Endothelial cell (in vitro differentiated cells): ENCODE data around the gene DAGLA. TPM values are rescaled to one million over a fixed set of nuclear protein-coding genes. Genes with fewer than 3 reads are reported as not detected.
A peak's percentile ranks its signal among the peaks of the same experiment; 100 is the strongest.

Experiments used
- DNase-seq: peaks from one replicate; pipeline ENCODE4 v3.0.0; 2021; ENCODE audit warnings: low spot score
- H3K27ac Mint-ChIP-seq: one replicate; pipeline ENCODE4 v1.8.0; 2021; ENCODE audit warnings: mixed read lengths, inconsistent platforms; ENCODE audit not compliant: unreplicated experiment
- H3K27me3 Mint-ChIP-seq: one replicate; pipeline ENCODE4 v1.8.0; 2021; ENCODE audit warnings: mild to moderate bottlenecking, moderate library complexity, mixed read lengths, inconsistent platforms; ENCODE audit not compliant: unreplicated experiment
- H3K36me3 Mint-ChIP-seq: one replicate; pipeline ENCODE4 v1.8.0; 2021; ENCODE audit warnings: mild to moderate bottlenecking, low read depth, mixed read lengths, inconsistent platforms; ENCODE audit not compliant: unreplicated experiment
- H3K4me1 Mint-ChIP-seq: one replicate; pipeline ENCODE4 v1.8.0; 2021; ENCODE audit warnings: mild to moderate bottlenecking, mixed read lengths, inconsistent platforms; ENCODE audit not compliant: unreplicated experiment
- H3K4me3 Mint-ChIP-seq: one replicate; pipeline ENCODE4 v1.8.0; 2021; ENCODE audit warnings: mild to moderate bottlenecking, mixed read lengths, inconsistent platforms; ENCODE audit not compliant: unreplicated experiment
- H3K9me3 Mint-ChIP-seq: one replicate; pipeline ENCODE4 v1.8.0; 2021; ENCODE audit warnings: mixed read lengths, inconsistent platforms; ENCODE audit not compliant: unreplicated experiment
- total RNA-seq: library from RNA; stranded (reverse); fragmentation: NEBNext Ultra II Directional; extraction: Animal tissue kit (Norgen Biotek cat#: 25700); gene quantifications from one replicate; pipeline ENCODE4 v1.2.1, GENCODE V29; 2021; ENCODE audit not compliant: unreplicated experiment
- TF ChIP-seq, protein P1 (sequence below): fragments of 200-600 bp; sonication (generic); IDR thresholded peaks from one replicate; pipeline ENCODE4 v1.5.0; 2021; ENCODE audit warnings: antibody characterized with exemption; ENCODE audit not compliant: unreplicated experiment

DAGLA gene
- total RNA-seq, 1 donor from 2014 or later = 3.2 TPM

GRCh38 chr11:61683961-61684869, 4.0 kb downstream of the DAGLA start:
- H3K4me3 Mint-ChIP-seq = no peak overlapping the region
- TF ChIP-seq, protein P1, sequence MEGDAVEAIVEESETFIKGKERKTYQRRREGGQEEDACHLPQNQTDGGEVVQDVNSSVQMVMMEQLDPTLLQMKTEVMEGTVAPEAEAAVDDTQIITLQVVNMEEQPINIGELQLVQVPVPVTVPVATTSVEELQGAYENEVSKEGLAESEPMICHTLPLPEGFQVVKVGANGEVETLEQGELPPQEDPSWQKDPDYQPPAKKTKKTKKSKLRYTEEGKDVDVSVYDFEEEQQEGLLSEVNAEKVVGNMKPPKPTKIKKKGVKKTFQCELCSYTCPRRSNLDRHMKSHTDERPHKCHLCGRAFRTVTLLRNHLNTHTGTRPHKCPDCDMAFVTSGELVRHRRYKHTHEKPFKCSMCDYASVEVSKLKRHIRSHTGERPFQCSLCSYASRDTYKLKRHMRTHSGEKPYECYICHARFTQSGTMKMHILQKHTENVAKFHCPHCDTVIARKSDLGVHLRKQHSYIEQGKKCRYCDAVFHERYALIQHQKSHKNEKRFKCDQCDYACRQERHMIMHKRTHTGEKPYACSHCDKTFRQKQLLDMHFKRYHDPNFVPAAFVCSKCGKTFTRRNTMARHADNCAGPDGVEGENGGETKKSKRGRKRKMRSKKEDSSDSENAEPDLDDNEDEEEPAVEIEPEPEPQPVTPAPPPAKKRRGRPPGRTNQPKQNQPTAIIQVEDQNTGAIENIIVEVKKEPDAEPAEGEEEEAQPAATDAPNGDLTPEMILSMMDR = no peak
- H3K27ac Mint-ChIP-seq = no peak overlapping the region
- no peak for DNase-seq
- peaks cover 17% of the 10 kb centered on the region for H3K4me1 Mint-ChIP-seq
- H3K27me3 Mint-ChIP-seq = peaks cover 4% of the 10 kb centered on the region
- H3K9me3 Mint-ChIP-seq = no peaks in the 10 kb centered on the region
- H3K36me3 Mint-ChIP-seq = peaks cover 9% of the 10 kb centered on the region

GRCh38 chr11:61684870-61685616, 4.9 kb downstream of the DAGLA start:
- H3K27me3 Mint-ChIP-seq = peaks cover 5% of the 10 kb centered on the region
- DNase-seq = no peak
- no peak overlapping the region for H3K4me3 Mint-ChIP-seq
- no peaks in the 10 kb centered on the region for H3K9me3 Mint-ChIP-seq
- H3K36me3 Mint-ChIP-seq = peaks cover 9% of the 10 kb centered on the region
- peaks cover 22% of the 10 kb centered on the region for H3K4me1 Mint-ChIP-seq
- no peak overlapping the region for H3K27ac Mint-ChIP-seq
- TF ChIP-seq, protein P1 = no peak

- Mint-ChIP-seq H3K36me3 (peaks cover 9% of the 10 kb centered on the region), H3K27ac (no peak overlapping the region), H3K27me3 (peaks cover 5% of the 10 kb centered on the region), H3K4me1 (peaks cover 25% of the 10 kb centered on the region), H3K9me3 (no peaks in the 10 kb centered on the region), H3K4me3 (no peak overlapping the region)
- no peak for DNase-seq
- TF ChIP-seq, protein P1 = no peak
Measured at GRCh38 chr11:61685617-61685967, 5.4 kb downstream of the DAGLA start.

DNA sequence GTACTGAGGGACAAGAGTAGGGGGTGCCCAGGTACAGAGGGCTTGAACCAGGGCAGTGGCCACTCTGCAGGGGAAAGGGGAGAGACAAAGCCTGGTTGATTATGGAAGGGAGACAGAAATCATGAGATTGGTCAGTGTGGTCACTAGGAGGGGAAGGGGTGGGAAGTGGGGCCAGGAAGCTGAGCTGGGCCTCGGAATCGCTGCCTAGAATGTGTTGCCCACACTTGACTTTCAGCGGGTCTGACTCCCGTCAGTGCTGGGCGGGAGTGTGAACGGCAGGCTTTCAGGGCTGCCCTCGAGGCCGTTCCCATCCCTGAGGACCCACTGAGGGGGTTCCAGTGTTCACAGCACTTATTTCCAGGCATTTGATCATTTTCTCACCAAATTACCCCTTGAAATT, 5.9 kb downstream of the DAGLA start:
- DNase-seq = no peak
- H3K9me3 Mint-ChIP-seq = no peaks in the 10 kb centered on the region
- peaks cover 6% of the 10 kb centered on the region for H3K36me3 Mint-ChIP-seq
- H3K4me3 Mint-ChIP-seq = no peak overlapping the region
- TF ChIP-seq, protein P1 = no peak
- peaks cover 25% of the 10 kb centered on the region for H3K4me1 Mint-ChIP-seq
- H3K27me3 Mint-ChIP-seq = peaks cover 2% of the 10 kb centered on the region
- H3K27ac Mint-ChIP-seq = peak overlapping the region; percentile 24

DNA sequence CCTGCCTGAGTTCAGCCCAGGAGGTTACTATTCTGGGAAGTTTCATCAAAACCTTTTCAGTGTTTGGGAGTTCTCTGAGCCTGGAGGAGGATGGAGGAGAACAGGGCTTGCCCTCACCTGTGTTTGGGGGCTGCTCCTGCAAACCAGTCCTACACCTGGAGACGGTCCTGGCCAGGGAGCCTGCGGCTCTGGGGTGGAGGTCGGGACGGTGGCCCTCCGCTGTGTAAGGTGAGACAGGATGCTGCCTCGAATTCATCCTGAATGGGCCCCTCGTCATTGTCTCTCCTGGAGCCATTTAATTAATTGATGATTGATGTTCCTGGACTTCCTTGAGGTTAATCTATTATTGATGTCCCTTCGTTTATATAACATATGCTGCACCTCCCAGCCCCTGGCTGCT, 6.3 kb downstream of the DAGLA start:
- H3K9me3 Mint-ChIP-seq = no peaks in the 10 kb centered on the region
- peaks cover 2% of the 10 kb centered on the region for H3K27me3 Mint-ChIP-seq
- DNase-seq = no peak
- TF ChIP-seq, protein P1 = no peak
- peaks cover 27% of the 10 kb centered on the region for H3K4me1 Mint-ChIP-seq
- no peak overlapping the region for H3K27ac Mint-ChIP-seq
- H3K4me3 Mint-ChIP-seq = no peak overlapping the region
- peaks cover 6% of the 10 kb centered on the region for H3K36me3 Mint-ChIP-seq
